Nephron progenitor cell (in vitro differentiated cells): ENCODE measurements around the gene SHMT2.

Source experiments
- DNase-seq: peaks from one replicate; pipeline ENCODE4 v3.0.0; 2021
- H3K27ac Mint-ChIP-seq: 2 replicates; pipeline ENCODE4 v1.8.0; 2021; ENCODE audit warnings: mild to moderate bottlenecking, moderate library complexity, mixed read lengths
- H3K27me3 Mint-ChIP-seq: 2 replicates; pipeline ENCODE4 v1.8.0; 2021; ENCODE audit warnings: mild to moderate bottlenecking, low read depth, mixed read lengths; ENCODE audit not compliant: poor library complexity
- H3K36me3 Mint-ChIP-seq: 2 replicates; pipeline ENCODE4 v1.8.0; 2021; ENCODE audit warnings: low read depth, mixed read lengths
- H3K4me1 Mint-ChIP-seq: 2 replicates; pipeline ENCODE4 v1.8.0; 2021; ENCODE audit warnings: mixed read lengths
- H3K4me3 Mint-ChIP-seq: 2 replicates; pipeline ENCODE4 v1.8.0; 2021; ENCODE audit warnings: mild to moderate bottlenecking, moderate library complexity, mixed read lengths
- H3K9me3 Mint-ChIP-seq: 2 replicates; pipeline ENCODE4 v1.8.0; 2021; ENCODE audit warnings: mild to moderate bottlenecking, moderate library complexity, mixed read lengths
- TF ChIP-seq, protein P1 (sequence below): fragments of 200-600 bp; sonication (generic); IDR thresholded peaks from 2 replicates; pipeline ENCODE4 v1.5.0; 2021; ENCODE audit warnings: antibody characterized with exemption

The SHMT2 gene

DNA sequence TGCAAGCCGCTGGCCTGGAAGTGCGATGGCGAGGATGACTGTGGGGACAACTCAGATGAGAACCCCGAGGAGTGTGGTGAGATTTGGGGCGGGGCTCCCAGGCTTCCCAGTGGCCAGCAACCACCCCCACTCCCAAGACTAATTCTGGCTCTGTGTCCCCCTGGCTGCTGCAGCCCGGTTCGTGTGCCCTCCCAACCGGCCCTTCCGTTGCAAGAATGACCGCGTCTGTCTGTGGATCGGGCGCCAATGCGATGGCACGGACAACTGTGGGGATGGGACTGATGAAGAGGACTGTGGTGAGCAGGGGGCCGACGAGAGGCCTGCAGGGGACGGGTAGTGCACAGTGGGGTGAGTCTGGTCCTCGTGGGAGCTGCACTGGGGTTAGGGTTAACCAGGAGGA, 25.1 kb upstream of the SHMT2 start:
- Mint-ChIP-seq H3K27me3 (no peaks in the 10 kb centered on the region), H3K27ac (peak overlapping the region; percentile 71), H3K36me3 (peaks cover 37% of the 10 kb centered on the region), H3K4me3 (no peak overlapping the region), H3K9me3 (no peaks in the 10 kb centered on the region), H3K4me1 (peaks cover 5% of the 10 kb centered on the region)
- no peak for DNase-seq
- TF ChIP-seq, protein P1, sequence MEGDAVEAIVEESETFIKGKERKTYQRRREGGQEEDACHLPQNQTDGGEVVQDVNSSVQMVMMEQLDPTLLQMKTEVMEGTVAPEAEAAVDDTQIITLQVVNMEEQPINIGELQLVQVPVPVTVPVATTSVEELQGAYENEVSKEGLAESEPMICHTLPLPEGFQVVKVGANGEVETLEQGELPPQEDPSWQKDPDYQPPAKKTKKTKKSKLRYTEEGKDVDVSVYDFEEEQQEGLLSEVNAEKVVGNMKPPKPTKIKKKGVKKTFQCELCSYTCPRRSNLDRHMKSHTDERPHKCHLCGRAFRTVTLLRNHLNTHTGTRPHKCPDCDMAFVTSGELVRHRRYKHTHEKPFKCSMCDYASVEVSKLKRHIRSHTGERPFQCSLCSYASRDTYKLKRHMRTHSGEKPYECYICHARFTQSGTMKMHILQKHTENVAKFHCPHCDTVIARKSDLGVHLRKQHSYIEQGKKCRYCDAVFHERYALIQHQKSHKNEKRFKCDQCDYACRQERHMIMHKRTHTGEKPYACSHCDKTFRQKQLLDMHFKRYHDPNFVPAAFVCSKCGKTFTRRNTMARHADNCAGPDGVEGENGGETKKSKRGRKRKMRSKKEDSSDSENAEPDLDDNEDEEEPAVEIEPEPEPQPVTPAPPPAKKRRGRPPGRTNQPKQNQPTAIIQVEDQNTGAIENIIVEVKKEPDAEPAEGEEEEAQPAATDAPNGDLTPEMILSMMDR, result no peak

DNA sequence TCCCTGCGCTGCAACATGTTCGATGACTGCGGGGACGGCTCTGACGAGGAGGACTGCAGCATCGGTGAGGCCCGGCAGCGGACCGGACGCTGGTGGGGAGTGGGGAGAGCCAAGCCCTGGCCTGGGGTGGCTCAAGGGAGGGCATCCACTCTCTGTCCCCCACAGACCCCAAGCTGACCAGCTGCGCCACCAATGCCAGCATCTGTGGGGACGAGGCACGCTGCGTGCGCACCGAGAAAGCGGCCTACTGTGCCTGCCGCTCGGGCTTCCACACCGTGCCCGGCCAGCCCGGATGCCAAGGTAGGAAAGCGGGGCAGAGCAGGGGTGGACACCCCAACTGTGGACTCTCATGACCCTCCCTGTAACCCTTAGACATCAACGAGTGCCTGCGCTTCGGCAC, 24.3 kb upstream of the SHMT2 start:
- H3K4me3 Mint-ChIP-seq, result no peak overlapping the region
- H3K27ac Mint-ChIP-seq, result no peak overlapping the region
- no peak for DNase-seq
- TF ChIP-seq, protein P1, result no peak
- peaks cover 5% of the 10 kb centered on the region for H3K4me1 Mint-ChIP-seq
- H3K27me3 Mint-ChIP-seq, result no peaks in the 10 kb centered on the region
- no peaks in the 10 kb centered on the region for H3K9me3 Mint-ChIP-seq
- H3K36me3 Mint-ChIP-seq, result peaks cover 35% of the 10 kb centered on the region

DNA sequence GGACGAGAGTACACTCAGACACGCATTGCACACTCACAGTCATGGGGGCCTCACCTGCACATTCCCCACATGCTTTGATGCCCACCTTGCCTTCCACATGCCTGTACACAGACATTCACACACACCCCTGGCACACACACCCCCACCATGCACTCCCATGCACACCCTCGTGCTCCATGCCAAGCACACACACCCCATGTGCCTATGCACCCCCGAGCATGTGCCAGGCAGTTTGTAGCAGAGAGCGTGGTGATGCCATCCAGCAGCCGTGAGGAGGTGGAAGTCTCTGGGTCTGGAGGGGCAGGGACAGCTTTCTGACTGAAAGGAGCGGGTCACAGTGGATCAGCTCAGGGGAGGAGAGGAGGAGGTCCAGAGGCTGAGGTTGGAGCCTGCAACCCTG, 23.6 kb upstream of the SHMT2 start:
- Mint-ChIP-seq H3K36me3 (peaks cover 32% of the 10 kb centered on the region), H3K9me3 (no peaks in the 10 kb centered on the region), H3K4me1 (peaks cover 5% of the 10 kb centered on the region), H3K4me3 (no peak overlapping the region), H3K27me3 (no peaks in the 10 kb centered on the region), H3K27ac (no peak overlapping the region)
- TF ChIP-seq, protein P1, result no peak
- DNase-seq, result no peak

DNA sequence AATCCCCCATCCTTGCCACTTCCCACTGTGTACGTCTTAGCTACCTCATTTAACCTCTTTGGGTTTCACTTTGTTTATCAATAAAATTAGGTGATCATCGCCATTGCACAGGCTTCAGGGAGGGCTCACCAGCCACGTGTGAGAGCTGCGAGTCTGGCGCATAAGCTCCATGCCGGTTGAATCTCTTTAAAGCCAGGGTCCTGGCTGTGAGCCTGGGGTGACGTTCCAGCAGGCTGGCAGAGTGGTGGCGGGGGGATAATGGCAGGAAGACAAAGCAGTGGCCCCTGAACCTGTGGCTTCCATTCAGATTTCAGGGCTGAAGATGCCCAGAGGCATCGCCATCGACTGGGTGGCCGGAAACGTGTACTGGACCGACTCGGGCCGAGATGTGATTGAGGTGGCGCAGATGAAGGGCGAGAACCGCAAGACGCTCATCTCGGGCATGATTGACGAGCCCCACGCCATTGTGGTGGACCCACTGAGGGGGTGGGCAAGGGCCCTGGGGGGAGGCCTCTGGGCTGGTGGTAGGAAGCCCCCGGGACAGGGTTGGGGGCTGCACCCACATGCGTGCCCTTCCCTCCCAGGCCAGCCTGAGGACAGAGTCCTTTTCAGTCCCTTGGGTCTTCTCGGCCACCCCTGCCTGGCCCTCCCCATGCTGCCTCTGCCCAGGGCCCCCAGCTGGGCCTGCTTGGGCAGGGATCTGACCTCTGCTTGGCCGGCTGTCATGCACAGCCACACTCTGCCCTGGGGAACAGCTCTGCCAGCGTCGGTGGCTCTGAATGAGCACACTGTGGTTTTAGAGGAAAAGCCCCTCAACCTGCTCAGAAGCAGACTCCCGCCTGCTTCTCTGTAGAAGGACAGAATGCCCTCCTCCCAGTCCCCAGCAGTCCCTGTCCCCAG, 21.5 kb upstream of the SHMT2 start:
- Mint-ChIP-seq H3K27me3 (no peaks in the 10 kb centered on the region), H3K4me1 (peaks cover 5% of the 10 kb centered on the region), H3K9me3 (no peaks in the 10 kb centered on the region), H3K4me3 (no peak overlapping the region), H3K27ac (no peak overlapping the region), H3K36me3 (peaks cover 19% of the 10 kb centered on the region)
- DNase-seq, result no peak
- TF ChIP-seq, protein P1, result no peak

DNA sequence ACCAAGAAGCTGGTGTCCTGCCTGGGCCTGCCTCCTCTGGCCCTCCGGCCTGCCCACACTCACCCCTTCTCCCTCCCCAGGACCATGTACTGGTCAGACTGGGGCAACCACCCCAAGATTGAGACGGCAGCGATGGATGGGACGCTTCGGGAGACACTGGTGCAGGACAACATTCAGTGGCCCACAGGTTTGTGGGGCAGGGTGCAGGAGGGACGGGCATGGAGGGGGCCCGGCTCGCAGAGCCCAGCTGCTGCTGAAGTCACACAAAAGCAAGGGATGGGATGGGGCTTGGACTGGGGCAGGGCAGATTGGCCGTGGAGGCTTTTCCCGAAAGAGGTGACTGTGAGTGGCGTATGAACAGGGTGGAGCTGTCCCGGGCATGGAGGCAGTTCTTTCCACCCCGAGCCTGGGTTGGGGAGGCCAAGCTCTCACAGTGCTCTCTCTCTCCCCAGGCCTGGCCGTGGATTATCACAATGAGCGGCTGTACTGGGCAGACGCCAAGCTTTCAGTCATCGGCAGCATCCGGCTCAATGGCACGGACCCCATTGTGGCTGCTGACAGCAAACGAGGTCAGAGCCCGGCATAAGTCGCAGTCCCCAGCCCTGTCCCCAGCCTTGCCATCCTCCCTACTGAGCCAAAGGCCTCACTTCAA, 20.8 kb upstream of the SHMT2 start:
- DNase-seq, result no peak
- H3K4me1 Mint-ChIP-seq, result peaks cover 11% of the 10 kb centered on the region
- H3K27me3 Mint-ChIP-seq, result peaks cover 4% of the 10 kb centered on the region
- TF ChIP-seq, protein P1, result no peak
- no peak overlapping the region for H3K27ac Mint-ChIP-seq
- no peaks in the 10 kb centered on the region for H3K9me3 Mint-ChIP-seq
- peaks cover 19% of the 10 kb centered on the region for H3K36me3 Mint-ChIP-seq
- H3K4me3 Mint-ChIP-seq, result no peak overlapping the region
